HepG2 (cell line): ENCODE measurements around the gene RALB. TPM values are rescaled to one million over a fixed set of nuclear protein-coding genes. Genes with fewer than 3 reads are reported as not detected.

Experiments
- HOXD1 ChIP-seq: sonication (generic); formaldehyde crosslinking; IDR thresholded peaks from 2 replicates; pipeline ENCODE4 v1.5.0; 2020; ENCODE audit warnings: missing genetic modification reagents
- NCOA2 ChIP-seq: sonication (generic); formaldehyde crosslinking; IDR thresholded peaks from 2 replicates; pipeline ENCODE4 v1.8.0; 2022; ENCODE audit warnings: inconsistent platforms
- NFKB2 ChIP-seq: sonication (generic); formaldehyde crosslinking; IDR thresholded peaks from 2 replicates; pipeline ENCODE4 v1.4.0; 2020; ENCODE audit warnings: missing genetic modification reagents, borderline replicate concordance
- RFXANK ChIP-seq: IDR thresholded peaks from 2 replicates; pipeline ENCODE4 v1.6.1; 2016
- ZNF317 ChIP-seq: sonication (generic); formaldehyde crosslinking; IDR thresholded peaks from 2 replicates; pipeline ENCODE4 v1.5.0; 2020; ENCODE audit warnings: mild to moderate bottlenecking, missing genetic modification reagents
- ZNF335 ChIP-seq: sonication (generic); formaldehyde crosslinking; IDR thresholded peaks from 2 replicates; pipeline ENCODE4 v1.4.0; 2020; ENCODE audit warnings: missing genetic modification reagents
- ZNF547 ChIP-seq: sonication (generic); formaldehyde crosslinking; IDR thresholded peaks from 2 replicates; pipeline ENCODE4 v1.5.1; 2020; ENCODE audit warnings: mild to moderate bottlenecking, missing genetic modification reagents
- polyA plus RNA-seq, 8 experiments: library from polyadenylated mRNA; depleted of rRNA in 3 of 8; stranded (reverse) in 7 of 8; unstranded in 1 of 8; fragments of >200 nt; fragmentation: Illumina TruSeq in 4 of 8; extraction: Trizol in 4 of 8; gene quantifications; 2 replicates each; pipeline versions ENCODE4 v1.2.1 to v1.2.3, GENCODE V29; 2011 to 2016; ENCODE audit warnings: low read depth in 4 of 8, missing spikeins in 1 of 8, mixed read lengths in 1 of 8; ENCODE audit not compliant: insufficient read depth in 1 of 8
- total RNA-seq, 5 experiments: library from RNA; depleted of rRNA; stranded (reverse); fragments of >200 nt; fragmentation: Illumina TruSeq; extraction: Trizol; gene quantifications; 2 replicates each; pipeline ENCODE4 v1.2.3, GENCODE V29; 2016; ENCODE audit warnings: low read depth in 1 of 5
- TF ChIP-seq, protein P1 (sequence below): sonication (generic); formaldehyde crosslinking; IDR thresholded peaks from 2 replicates; pipeline ENCODE4 v1.4.0; 2020; ENCODE audit warnings: missing genetic modification reagents, borderline replicate concordance
- TF ChIP-seq, protein P2 (sequence below): sonication (generic); formaldehyde crosslinking; IDR thresholded peaks from 2 replicates; pipeline ENCODE4 v1.8.1; 2023; ENCODE audit warnings: mild to moderate bottlenecking, missing genetic modification reagents, borderline replicate concordance
- TF ChIP-seq, protein P3 (sequence below): IDR thresholded peaks from 2 replicates; pipeline ENCODE4 v1.6.1; 2016; ENCODE audit warnings: low read depth, control low read depth
- TF ChIP-seq, protein P4 (sequence below), 2 experiments: sonication (generic) in 1 of 2; formaldehyde crosslinking in 1 of 2; IDR thresholded peaks; 2 replicates each; pipeline versions ENCODE4 v1.4.0 to v1.6.1; 2016 to 2020; ENCODE audit warnings: borderline replicate concordance in 1 of 2, low read depth in 1 of 2, mild to moderate bottlenecking in 1 of 2, missing genetic modification reagents in 1 of 2
- TF ChIP-seq, protein P5 (sequence below): sonication (generic); formaldehyde crosslinking; IDR thresholded peaks from 2 replicates; pipeline ENCODE4 v1.4.0; 2020; ENCODE audit warnings: mild to moderate bottlenecking, low read depth, missing genetic modification reagents
- TF ChIP-seq, protein P6 (sequence below), 2 experiments: sonication (generic) in 1 of 2; formaldehyde crosslinking in 1 of 2; IDR thresholded peaks; 2 replicates each; pipeline versions ENCODE4 v1.4.0 to v1.6.1; 2018 to 2020; ENCODE audit warnings: missing genetic modification reagents in 2 of 2, borderline replicate concordance in 1 of 2, low read depth in 1 of 2, mild to moderate bottlenecking in 1 of 2, missing biosample characterization in 1 of 2

RALB gene
- total and polyA plus RNA-seq, 2 of the 13 experiments (the other 11 are each of a cell fraction or from before 2014, with no cell fraction given), result 37.8 to 43.2 TPM

DNA sequence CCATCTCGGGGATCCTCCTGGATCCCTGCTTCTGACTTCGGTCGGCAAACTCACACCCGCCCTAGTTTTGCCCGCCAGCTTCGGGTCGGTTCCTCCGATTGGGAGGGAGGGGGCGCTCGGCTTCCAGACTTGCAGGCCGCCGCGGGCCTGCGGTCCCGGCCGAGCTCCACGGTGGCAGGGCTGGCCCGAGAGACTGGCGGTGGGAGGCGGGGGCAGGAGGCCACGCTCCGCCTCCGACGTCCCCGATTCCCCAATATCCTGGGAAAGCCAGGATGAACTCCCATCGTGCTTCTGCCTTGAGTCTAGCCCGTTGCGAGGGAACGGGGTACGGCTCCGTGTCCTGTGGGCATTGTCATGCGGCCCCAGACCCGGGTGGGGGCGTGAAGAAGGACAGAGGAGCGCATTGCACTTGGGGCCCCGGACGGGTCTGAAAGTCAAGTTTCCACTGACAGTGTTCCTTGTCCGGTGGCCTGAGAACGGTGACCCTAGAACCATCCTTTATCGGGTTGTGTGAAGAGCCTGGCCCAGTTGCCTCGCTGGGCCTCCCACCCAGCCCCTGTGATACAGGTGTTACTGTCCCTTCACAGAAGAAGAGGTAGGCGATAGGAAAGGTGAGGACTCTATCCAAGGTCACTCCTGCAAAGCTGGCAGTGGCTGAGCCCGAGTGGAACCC lies 90.9 kb downstream of the RALB start (continued):
- TF ChIP-seq, protein P1, sequence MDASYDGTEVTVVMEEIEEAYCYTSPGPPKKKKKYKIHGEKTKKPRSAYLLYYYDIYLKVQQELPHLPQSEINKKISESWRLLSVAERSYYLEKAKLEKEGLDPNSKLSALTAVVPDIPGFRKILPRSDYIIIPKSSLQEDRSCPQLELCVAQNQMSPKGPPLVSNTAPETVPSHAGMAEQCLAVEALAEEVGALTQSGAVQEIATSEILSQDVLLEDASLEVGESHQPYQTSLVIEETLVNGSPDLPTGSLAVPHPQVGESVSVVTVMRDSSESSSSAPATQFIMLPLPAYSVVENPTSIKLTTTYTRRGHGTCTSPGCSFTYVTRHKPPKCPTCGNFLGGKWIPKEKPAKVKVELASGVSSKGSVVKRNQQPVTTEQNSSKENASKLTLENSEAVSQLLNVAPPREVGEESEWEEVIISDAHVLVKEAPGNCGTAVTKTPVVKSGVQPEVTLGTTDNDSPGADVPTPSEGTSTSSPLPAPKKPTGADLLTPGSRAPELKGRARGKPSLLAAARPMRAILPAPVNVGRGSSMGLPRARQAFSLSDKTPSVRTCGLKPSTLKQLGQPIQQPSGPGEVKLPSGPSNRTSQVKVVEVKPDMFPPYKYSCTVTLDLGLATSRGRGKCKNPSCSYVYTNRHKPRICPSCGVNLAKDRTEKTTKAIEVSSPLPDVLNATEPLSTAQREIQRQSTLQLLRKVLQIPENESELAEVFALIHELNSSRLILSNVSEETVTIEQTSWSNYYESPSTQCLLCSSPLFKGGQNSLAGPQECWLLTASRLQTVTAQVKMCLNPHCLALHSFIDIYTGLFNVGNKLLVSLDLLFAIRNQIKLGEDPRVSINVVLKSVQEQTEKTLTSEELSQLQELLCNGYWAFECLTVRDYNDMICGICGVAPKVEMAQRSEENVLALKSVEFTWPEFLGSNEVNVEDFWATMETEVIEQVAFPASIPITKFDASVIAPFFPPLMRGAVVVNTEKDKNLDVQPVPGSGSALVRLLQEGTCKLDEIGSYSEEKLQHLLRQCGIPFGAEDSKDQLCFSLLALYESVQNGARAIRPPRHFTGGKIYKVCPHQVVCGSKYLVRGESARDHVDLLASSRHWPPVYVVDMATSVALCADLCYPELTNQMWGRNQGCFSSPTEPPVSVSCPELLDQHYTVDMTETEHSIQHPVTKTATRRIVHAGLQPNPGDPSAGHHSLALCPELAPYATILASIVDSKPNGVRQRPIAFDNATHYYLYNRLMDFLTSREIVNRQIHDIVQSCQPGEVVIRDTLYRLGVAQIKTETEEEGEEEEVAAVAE (CRISPR knock-in tag), result no peak
- TF ChIP-seq NCOA2 (CRISPR knock-in tag), result peak; percentile 24; the same call in 1 of the 2 replicates
- TF ChIP-seq, protein P2, sequence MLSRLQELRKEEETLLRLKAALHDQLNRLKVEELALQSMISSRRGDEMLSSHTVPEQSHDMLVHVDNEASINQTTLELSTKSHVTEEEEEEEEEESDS (CRISPR knock-in tag), result no peak
- peak; percentile 87; the same call in 1 of the 2 replicates for TF ChIP-seq NFKB2 (CRISPR knock-in tag)
- TF ChIP-seq HOXD1, result no peak
- TF ChIP-seq ZNF317 (CRISPR knock-in tag), result no peak
- no peak for TF ChIP-seq RFXANK (CRISPR knock-in tag)
- TF ChIP-seq, protein P3, sequence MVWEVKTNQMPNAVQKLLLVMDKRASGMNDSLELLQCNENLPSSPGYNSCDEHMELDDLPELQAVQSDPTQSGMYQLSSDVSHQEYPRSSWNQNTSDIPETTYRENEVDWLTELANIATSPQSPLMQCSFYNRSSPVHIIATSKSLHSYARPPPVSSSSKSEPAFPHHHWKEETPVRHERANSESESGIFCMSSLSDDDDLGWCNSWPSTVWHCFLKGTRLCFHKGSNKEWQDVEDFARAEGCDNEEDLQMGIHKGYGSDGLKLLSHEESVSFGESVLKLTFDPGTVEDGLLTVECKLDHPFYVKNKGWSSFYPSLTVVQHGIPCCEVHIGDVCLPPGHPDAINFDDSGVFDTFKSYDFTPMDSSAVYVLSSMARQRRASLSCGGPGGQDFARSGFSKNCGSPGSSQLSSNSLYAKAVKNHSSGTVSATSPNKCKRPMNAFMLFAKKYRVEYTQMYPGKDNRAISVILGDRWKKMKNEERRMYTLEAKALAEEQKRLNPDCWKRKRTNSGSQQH (CRISPR knock-in tag), result 0 out of 2 replicates have a peak, but pooled peaks have one; percentile 59
- no peak for TF ChIP-seq ZNF547
- TF ChIP-seq, protein P4, sequence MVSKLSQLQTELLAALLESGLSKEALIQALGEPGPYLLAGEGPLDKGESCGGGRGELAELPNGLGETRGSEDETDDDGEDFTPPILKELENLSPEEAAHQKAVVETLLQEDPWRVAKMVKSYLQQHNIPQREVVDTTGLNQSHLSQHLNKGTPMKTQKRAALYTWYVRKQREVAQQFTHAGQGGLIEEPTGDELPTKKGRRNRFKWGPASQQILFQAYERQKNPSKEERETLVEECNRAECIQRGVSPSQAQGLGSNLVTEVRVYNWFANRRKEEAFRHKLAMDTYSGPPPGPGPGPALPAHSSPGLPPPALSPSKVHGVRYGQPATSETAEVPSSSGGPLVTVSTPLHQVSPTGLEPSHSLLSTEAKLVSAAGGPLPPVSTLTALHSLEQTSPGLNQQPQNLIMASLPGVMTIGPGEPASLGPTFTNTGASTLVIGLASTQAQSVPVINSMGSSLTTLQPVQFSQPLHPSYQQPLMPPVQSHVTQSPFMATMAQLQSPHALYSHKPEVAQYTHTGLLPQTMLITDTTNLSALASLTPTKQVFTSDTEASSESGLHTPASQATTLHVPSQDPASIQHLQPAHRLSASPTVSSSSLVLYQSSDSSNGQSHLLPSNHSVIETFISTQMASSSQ (IDR thresholded peaks at IDR 0.05; ENCODE audit: low read depth), result no peak
- TF ChIP-seq, protein P4 (CRISPR knock-in tag; IDR thresholded peaks at IDR 0.05; ENCODE audit: borderline replicate concordance), result no peak
- TF ChIP-seq, protein P5, sequence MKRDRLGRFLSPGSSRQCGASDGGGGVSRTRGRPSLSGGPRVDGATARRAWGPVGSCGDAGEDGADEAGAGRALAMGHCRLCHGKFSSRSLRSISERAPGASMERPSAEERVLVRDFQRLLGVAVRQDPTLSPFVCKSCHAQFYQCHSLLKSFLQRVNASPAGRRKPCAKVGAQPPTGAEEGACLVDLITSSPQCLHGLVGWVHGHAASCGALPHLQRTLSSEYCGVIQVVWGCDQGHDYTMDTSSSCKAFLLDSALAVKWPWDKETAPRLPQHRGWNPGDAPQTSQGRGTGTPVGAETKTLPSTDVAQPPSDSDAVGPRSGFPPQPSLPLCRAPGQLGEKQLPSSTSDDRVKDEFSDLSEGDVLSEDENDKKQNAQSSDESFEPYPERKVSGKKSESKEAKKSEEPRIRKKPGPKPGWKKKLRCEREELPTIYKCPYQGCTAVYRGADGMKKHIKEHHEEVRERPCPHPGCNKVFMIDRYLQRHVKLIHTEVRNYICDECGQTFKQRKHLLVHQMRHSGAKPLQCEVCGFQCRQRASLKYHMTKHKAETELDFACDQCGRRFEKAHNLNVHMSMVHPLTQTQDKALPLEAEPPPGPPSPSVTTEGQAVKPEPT, result 0 out of 2 replicates have a peak, but pooled peaks have one; percentile 26
- TF ChIP-seq ZNF335 (CRISPR knock-in tag), result no peak
- TF ChIP-seq, protein P6, sequence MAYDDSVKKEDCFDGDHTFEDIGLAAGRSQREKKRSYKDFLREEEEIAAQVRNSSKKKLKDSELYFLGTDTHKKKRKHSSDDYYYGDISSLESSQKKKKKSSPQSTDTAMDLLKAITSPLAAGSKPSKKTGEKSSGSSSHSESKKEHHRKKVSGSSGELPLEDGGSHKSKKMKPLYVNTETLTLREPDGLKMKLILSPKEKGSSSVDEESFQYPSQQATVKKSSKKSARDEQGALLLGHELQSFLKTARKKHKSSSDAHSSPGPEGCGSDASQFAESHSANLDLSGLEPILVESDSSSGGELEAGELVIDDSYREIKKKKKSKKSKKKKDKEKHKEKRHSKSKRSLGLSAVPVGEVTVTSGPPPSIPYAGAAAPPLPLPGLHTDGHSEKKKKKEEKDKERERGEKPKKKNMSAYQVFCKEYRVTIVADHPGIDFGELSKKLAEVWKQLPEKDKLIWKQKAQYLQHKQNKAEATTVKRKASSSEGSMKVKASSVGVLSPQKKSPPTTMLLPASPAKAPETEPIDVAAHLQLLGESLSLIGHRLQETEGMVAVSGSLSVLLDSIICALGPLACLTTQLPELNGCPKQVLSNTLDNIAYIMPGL (CRISPR knock-in tag; IDR thresholded peaks at IDR 0.05; ENCODE audit: borderline replicate concordance in 1 of 2, low read depth in 1 of 2), result peak; percentile 48 to 83; a peak in 1 of 4 replicates
